ENCODE data around the gene SCOC.
A peak's percentile ranks its signal among the peaks of the same experiment; 100 is the strongest.
"Not testable (repeated sequence)": the region's sequence is repeated elsewhere in the genome, so short reads cannot be mapped to it uniquely, and the experiment has no call there.

Gene SCOC

GRCh38 chr4:140363051-140363450, 10.4 kb upstream of the SCOC start:
- no peak for DNase-seq

GRCh38 chr4:140363558-140363957, 9.9 kb upstream of the SCOC start:
- no peak for DNase-seq

GRCh38 chr4:140367738-140368137, 5.7 kb upstream of the SCOC start:
- no peak for DNase-seq

- no peak for DNase-seq
Observed at GRCh38 chr4:140368686-140369085, 4.8 kb upstream of the SCOC start.

GRCh38 chr4:140372751-140373327, 607 bp upstream of the SCOC start:
- peak; percentile 30 for DNase-seq

GRCh38 chr4:140374130-140374477, 658 bp downstream of the SCOC start:
- DNase-seq: no peak

- DNase-seq: no peak
Observed at GRCh38 chr4:140382732-140383131, 9.3 kb downstream of the SCOC start.

GRCh38 chr4:140388015-140388414, 14.6 kb downstream of the SCOC start:
- no peak for DNase-seq

- DNase-seq: no peak
Observed at GRCh38 chr4:140395668-140396067, 22.2 kb downstream of the SCOC start.

- no peak for DNase-seq
Observed at GRCh38 chr4:140400111-140400510, 26.7 kb downstream of the SCOC start.

- DNase-seq: no peak
Observed at GRCh38 chr4:140406292-140406691, 32.8 kb downstream of the SCOC start.

GRCh38 chr4:140408974-140409373, 35.5 kb downstream of the SCOC start:
- no peak for DNase-seq

GRCh38 chr4:140413130-140413969, 39.9 kb downstream of the SCOC start:
- DNase-seq: not testable (repeated sequence)

GRCh38 chr4:140423106-140423505, 49.7 kb downstream of the SCOC start:
- no peak for DNase-seq

- no peak for DNase-seq
Observed at GRCh38 chr4:140426610-140427105, 53.2 kb downstream of the SCOC start.

- DNase-seq: peak; percentile 26
Observed at GRCh38 chr4:140427106-140427918, 53.9 kb downstream of the SCOC start, which contains the start of gene CLGN. Gene CLGN (minus strand): TSS chr4:140427648. CDS start chr4:140413078, 14,570 bp downstream.

GRCh38 chr4:140427919-140428471, 54.5 kb downstream of the SCOC start:
- no peak for DNase-seq

All from activated gamma-delta T cell treated with Interleukin-2 at 50 U/mL for 16 hours (primary cell).